ENCODE results near the gene SLC35F2. TPM values are rescaled to one million over a fixed set of nuclear protein-coding genes. Genes with fewer than 3 reads are reported as not detected.

The SLC35F2 gene
- total and polyA plus RNA-seq, 2 of the 8 experiments (the other 6 are each of a cell fraction or from before 2014, with no cell fraction given): 15.1 to 29.7 TPM

GRCh38 chr11:107776062-107776461 is 82.5 kb downstream of the SLC35F2 start (continued):
- TF ChIP-seq CTBP2 (IDR thresholded peaks at IDR 0.05; ENCODE audit: borderline replicate concordance, insufficient read depth, insufficient read length, low read length): no peak

All from H1 (cell line).